Chondrocyte (in vitro differentiated cells): ENCODE results near the gene GPC3. TPM values are rescaled to one million over a fixed set of nuclear protein-coding genes. Genes with fewer than 3 reads are reported as not detected.

Experiments
- DNase-seq: peaks from one replicate; pipeline ENCODE4 v3.0.0; 2021; ENCODE audit warnings: mixed read lengths, low spot score
- H3K27ac Mint-ChIP-seq: one replicate; pipeline ENCODE4 v1.8.0; 2021; ENCODE audit warnings: mild to moderate bottlenecking, moderate library complexity, mixed read lengths; ENCODE audit not compliant: unreplicated experiment
- H3K27me3 Mint-ChIP-seq: 2 replicates; pipeline ENCODE4 v1.8.0; 2021; ENCODE audit warnings: low read depth, mixed read lengths
- H3K36me3 Mint-ChIP-seq: 2 replicates; pipeline ENCODE4 v1.8.0; 2021; ENCODE audit warnings: low read depth, mixed read lengths
- H3K4me1 Mint-ChIP-seq: 2 replicates; pipeline ENCODE4 v1.8.0; 2021; ENCODE audit warnings: low read depth, mild to moderate bottlenecking, mixed read lengths
- H3K4me3 Mint-ChIP-seq: one replicate; pipeline ENCODE4 v1.8.0; 2021; ENCODE audit warnings: mild to moderate bottlenecking, moderate library complexity, mixed read lengths; ENCODE audit not compliant: unreplicated experiment
- H3K9me3 Mint-ChIP-seq: 2 replicates; pipeline ENCODE4 v1.8.0; 2021; ENCODE audit warnings: low read depth, mixed read lengths
- CTCF ChIP-seq: fragments of 200-600 bp; sonication (generic); IDR thresholded peaks from 2 replicates; pipeline ENCODE4 v1.5.0; 2021; ENCODE audit warnings: antibody characterized with exemption, mild to moderate bottlenecking, moderate library complexity
- total RNA-seq: library from RNA; stranded (reverse); gene quantifications from 3 replicates; pipeline ENCODE4 v1.2.1, GENCODE V29; 2021

Gene GPC3
- total RNA-seq, 1 donor from 2014 or later = 1.9 TPM

DNA sequence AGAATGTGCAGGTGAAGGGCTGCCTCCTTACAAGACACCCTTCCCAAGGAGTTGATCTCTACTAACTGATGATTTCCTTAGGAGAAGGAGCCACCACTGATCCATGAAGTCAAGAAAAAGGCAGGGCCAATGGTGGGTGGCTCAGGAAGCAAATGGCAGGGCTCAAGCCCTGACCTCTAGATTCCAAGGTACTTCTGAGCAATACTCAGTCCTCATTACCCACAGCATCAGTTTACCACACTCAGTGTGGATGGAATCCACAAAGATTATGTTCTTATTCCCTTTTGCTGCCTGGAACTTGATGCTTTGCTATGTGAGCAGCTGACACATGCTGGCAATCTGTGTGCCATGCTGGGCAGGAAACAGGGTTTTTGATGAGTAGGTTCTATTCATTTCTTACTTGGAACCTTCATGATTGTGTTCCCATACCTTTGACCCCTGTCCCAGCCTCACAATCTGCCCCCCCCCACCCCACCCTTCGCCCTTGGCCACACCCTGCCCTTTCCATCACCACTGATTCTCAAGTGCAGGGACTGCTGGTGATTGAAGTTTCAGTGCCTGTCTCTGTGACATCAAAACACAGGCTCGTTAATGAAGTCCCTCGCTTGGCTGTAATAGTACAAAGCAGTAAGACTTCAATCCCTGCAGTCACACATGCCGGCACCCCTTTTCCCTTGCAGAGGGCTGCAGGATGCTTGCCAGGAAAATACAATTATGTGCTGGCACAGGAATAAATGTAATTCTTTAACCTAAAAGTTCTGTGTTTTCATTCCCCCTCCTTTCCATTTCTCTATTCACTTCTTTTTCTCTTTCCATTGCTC, 434.5 kb downstream of the GPC3 start:
- Mint-ChIP-seq H3K27me3 (no peaks in the 10 kb centered on the region), H3K4me1 (peaks cover 9% of the 10 kb centered on the region), H3K27ac (no peak overlapping the region), H3K36me3 (peaks cover 2% of the 10 kb centered on the region), H3K4me3 (no peak overlapping the region), H3K9me3 (peaks cover 8% of the 10 kb centered on the region)
- no peak for DNase-seq
- no peak for TF ChIP-seq CTCF

- peaks cover 9% of the 10 kb centered on the region for H3K4me1 Mint-ChIP-seq
- DNase-seq = no peak
- no peak overlapping the region for H3K4me3 Mint-ChIP-seq
- no peaks in the 10 kb centered on the region for H3K27me3 Mint-ChIP-seq
- peaks cover 8% of the 10 kb centered on the region for H3K9me3 Mint-ChIP-seq
- H3K27ac Mint-ChIP-seq = no peak overlapping the region
- H3K36me3 Mint-ChIP-seq = no peaks in the 10 kb centered on the region
- no peak for TF ChIP-seq CTCF
Measured at GRCh38 chrX:133549295-133549933, 436.0 kb downstream of the GPC3 start.

- no peak for TF ChIP-seq CTCF
- peaks cover 21% of the 10 kb centered on the region for H3K4me1 Mint-ChIP-seq
- no peak overlapping the region for H3K4me3 Mint-ChIP-seq
- H3K9me3 Mint-ChIP-seq = peaks cover 7% of the 10 kb centered on the region
- no peaks in the 10 kb centered on the region for H3K36me3 Mint-ChIP-seq
- DNase-seq = no peak
- H3K27ac Mint-ChIP-seq = no peak overlapping the region
- no peaks in the 10 kb centered on the region for H3K27me3 Mint-ChIP-seq
Measured at GRCh38 chrX:133546441-133546840, 439.0 kb downstream of the GPC3 start.

DNA sequence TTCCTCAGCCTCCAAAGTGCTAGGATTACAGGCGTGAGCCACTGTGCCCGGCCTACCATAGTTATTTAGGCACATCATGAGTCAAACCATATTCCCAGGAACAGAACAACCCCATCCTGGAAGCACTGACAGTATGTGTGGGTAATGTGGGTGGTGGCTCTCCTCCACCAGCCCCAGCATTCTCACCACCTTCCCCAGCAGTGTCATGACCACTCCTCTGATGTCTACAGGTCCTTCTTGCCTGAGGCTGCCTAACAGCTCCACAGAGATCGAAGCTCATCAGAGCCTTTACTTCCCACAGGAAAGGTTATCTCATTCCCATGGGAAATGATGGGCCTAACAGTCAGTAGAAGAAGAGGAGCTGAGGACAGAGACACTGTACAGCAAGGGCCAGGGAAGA, 440.6 kb downstream of the GPC3 start:
- TF ChIP-seq CTCF = no peak
- Mint-ChIP-seq H3K27me3 (no peaks in the 10 kb centered on the region), H3K27ac (no peak overlapping the region), H3K36me3 (no peaks in the 10 kb centered on the region), H3K4me3 (no peak overlapping the region), H3K4me1 (peaks cover 16% of the 10 kb centered on the region), H3K9me3 (peaks cover 7% of the 10 kb centered on the region)
- no peak for DNase-seq

DNA sequence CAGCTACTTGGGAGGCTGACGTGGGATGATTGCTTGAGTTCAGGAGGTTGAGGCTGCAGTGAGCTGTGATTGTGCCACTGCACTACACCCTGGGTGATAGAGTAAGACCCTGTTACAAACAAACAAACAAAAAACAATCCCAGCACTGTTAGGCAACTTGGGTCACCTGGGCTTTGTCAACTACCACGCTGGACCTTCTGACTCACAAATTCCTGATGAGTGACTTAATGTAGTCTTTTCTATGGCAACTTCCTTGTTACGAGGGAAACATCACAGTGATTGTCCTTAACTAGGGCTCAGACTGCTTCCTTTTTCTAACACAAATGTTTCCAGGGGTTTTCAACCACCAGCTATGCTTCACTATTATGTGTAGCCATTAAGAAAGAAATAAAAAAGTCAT, 441.3 kb downstream of the GPC3 start:
- H3K27me3 Mint-ChIP-seq = no peaks in the 10 kb centered on the region
- TF ChIP-seq CTCF = no peak
- no peak for DNase-seq
- no peak overlapping the region for H3K4me3 Mint-ChIP-seq
- peaks cover 7% of the 10 kb centered on the region for H3K9me3 Mint-ChIP-seq
- peaks cover 16% of the 10 kb centered on the region for H3K4me1 Mint-ChIP-seq
- H3K27ac Mint-ChIP-seq = peak overlapping the region; percentile 51
- H3K36me3 Mint-ChIP-seq = no peaks in the 10 kb centered on the region
